A673 (cell line): Measurements from ENCODE around the gene SELENON.

ENCODE experiments used
- CTCF ChIP-seq: fragments of 300-800, 200-600 bp; sonication (generic); conservative IDR thresholded peaks from 2 replicates; pipeline ENCODE4 v1.5.1; 2017; ENCODE audit warnings: low read depth, mild to moderate bottlenecking, antibody characterized with exemption, low read length, moderate library complexity, mixed read lengths
- EZH2 ChIP-seq: fragments of 200-600 bp; sonication (generic); IDR thresholded peaks from 2 replicates; pipeline ENCODE4 v1.6.1; 2017; ENCODE audit warnings: borderline replicate concordance, low read depth, mild to moderate bottlenecking, mixed read lengths, antibody characterized with exemption, low read length; ENCODE audit not compliant: poor library complexity, severe bottlenecking

- TF ChIP-seq CTCF, result peak; percentile 92
- TF ChIP-seq EZH2, result no peak
Measured at GRCh38 chr1:25796811-25797458, 3.1 kb upstream of the SELENON start.
